C4-2B (cell line): Measurements from ENCODE around the gene PIPOX.

ENCODE experiments used
- H3K27ac ChIP-seq: fragments of 450-650 bp; 2 replicates; pipeline ENCODE4 v1.5.1; 2017
- ZFX ChIP-seq: fragments of 450-650 bp; IDR thresholded peaks from 2 replicates; pipeline ENCODE4 v1.6.1; 2017
- TF ChIP-seq, protein P1 (sequence below): fragments of 450-650 bp; conservative IDR thresholded peaks from 2 replicates; pipeline ENCODE4 v1.5.1; 2017; ENCODE audit warnings: mild to moderate bottlenecking

Gene PIPOX

DNA sequence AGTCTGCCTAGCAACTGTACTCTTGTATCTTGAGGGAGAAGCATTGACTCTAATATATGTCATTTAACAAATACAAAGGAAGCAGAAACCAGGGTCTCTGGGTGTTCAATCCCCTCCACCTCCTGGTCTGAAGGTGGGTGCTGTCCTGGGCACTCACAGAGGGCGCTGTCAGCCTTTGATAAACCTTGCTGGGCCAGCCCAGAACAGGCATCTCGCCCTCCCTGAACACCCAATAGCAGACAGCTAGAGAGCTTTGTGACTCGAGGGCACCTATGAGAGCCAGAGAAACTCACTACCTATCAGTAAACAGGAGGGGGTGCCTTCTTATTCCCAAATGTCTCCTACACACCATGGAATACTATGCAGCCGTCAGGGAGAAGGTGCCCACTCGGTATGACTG is 6.4 kb upstream of the PIPOX start:
- no peak for TF ChIP-seq ZFX
- TF ChIP-seq, protein P1, sequence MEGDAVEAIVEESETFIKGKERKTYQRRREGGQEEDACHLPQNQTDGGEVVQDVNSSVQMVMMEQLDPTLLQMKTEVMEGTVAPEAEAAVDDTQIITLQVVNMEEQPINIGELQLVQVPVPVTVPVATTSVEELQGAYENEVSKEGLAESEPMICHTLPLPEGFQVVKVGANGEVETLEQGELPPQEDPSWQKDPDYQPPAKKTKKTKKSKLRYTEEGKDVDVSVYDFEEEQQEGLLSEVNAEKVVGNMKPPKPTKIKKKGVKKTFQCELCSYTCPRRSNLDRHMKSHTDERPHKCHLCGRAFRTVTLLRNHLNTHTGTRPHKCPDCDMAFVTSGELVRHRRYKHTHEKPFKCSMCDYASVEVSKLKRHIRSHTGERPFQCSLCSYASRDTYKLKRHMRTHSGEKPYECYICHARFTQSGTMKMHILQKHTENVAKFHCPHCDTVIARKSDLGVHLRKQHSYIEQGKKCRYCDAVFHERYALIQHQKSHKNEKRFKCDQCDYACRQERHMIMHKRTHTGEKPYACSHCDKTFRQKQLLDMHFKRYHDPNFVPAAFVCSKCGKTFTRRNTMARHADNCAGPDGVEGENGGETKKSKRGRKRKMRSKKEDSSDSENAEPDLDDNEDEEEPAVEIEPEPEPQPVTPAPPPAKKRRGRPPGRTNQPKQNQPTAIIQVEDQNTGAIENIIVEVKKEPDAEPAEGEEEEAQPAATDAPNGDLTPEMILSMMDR: no peak

DNA sequence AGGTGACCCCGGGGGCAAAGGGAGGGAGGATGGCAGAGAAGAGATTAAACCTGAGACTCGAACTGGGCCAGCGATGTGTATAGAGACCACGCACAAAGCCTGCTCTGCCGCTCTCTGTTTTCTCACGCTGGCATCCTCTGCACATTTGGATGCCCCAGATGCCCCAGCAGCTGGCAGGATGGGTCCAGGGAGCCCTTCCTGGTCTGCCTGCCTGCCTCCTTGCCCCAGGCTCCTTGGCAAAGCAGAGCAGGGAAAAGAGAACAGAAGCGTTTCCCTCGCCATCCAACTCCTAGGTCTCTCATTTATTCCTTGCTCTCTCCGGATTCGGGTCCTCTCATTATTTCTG is 5.2 kb upstream of the PIPOX start:
- TF ChIP-seq, protein P1: no peak
- no peak for TF ChIP-seq ZFX
- no peak overlapping the region for H3K27ac ChIP-seq

More for the DNA sequence above, 6.4 kb upstream of the PIPOX start:
- no peak overlapping the region for H3K27ac ChIP-seq

DNA sequence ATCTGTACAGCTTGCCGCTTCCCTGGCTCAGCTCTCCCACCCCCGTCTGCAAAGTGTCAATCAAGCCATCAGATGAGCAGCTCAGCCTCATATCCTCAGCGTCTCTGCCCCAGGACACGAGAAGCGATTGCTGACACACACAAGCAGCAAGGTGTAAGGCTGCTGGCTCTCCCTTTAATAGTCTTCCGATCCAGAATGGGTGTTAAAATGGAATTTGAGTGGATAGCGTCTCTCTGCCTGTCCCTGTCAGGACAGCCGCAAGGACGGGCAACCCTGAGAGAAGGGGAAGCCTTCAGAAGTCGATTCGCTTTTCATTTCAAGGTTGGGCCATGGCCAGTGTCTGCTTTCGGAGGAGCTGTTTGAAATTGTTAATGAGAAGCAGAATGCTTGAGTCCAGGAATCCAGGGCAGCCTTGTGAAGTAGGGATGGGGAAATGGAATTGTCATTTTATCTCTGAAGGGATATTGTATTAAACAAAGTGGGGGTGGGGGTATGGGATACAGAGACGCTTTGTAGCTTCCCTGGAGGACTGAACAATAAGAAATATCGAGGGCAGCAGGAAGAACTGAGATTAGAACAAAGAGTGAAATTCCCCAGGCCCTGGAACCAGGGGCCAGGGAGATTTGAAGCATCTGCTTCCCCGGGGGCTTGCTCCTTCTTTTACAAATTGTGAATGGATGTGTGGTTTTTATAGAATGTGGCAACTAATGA is 4.7 kb upstream of the PIPOX start:
- H3K27ac ChIP-seq: no peak overlapping the region

DNA sequence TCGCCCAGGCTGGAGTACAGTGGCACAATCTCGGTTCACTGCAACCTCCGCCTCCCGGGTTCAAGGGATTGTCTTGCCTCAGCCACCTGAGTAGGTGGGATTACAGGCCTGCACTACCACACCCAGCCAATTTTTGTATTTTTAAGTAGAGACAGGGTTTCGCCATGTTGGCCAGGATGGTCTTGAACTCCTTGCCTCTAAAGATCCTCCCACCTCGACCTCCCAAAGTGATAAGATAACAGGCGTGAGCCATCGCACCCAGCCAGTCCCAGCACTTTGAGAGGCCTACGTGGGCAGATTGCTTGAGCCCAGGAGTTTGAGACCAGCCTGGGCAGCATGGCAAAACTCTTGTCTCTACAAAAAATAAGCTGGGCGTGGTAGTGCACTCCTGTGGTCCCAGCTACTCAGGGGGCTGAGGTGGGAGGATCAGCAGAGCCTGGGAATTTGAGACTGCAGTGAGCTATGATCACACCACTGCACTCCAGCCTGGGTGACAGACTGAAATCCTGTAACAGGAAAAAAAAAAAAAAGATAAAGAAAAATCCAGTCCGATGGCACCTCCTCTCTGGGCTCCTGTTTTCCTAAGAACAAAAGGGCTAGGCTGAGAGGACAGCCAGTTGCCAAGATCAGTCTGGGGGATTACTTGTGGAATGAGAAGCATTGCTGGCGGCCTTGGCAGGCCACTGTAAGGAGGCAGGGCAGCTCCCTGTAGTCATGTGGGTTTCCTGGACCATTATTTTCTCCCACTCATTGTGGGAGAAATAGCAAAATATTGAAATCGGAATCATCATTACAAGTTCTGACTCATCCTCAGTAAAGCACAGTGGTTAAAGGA is 3.0 kb upstream of the PIPOX start:
- H3K27ac ChIP-seq: peak overlapping the region; percentile 2; the same call in 1 of the 2 replicates
- TF ChIP-seq ZFX: no peak
- TF ChIP-seq, protein P1: no peak

More for the DNA sequence above, 4.7 kb upstream of the PIPOX start:
- no peak for TF ChIP-seq ZFX
- TF ChIP-seq, protein P1: no peak

DNA sequence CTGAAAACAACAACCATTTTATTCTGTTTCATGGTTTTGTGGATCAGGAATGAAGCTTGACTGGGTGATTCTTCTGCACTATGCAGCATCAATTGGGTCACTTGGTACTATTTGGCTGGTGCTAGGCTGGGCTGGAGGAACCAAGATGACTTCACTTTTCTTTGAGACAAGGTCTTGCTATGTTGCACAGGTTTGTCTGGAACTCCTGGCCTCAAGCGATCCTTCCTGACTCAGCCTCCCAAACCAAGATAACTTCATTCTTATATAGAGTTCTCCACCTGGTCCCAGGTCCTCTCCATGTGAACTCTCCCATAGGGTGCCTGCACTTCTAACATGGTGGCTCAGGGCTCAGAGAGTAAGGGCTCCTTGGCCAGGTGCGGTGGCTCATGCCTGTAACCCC is 1.9 kb upstream of the PIPOX start:
- TF ChIP-seq, protein P1: no peak
- TF ChIP-seq ZFX: no peak
- H3K27ac ChIP-seq: no peak overlapping the region

DNA sequence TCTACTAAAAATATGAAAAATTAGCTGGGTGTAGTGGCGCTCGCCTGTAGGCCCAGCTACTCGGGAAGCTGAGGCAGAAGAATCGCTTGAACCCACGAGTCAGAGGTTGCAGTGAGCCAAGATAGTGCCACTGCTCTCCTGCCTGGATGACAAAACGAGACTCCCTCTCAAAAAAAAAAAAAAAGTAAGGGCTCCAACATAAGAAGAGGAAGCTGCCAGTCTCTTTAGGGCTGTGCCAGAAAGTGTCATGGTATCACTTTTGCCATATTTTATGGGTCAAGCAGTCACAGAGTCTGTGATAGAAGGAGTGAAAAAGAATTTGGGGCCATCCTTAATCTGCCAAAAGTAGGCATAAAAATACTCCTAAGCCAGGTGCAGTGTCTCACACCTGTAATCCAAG is 1.4 kb upstream of the PIPOX start:
- TF ChIP-seq ZFX: no peak
- TF ChIP-seq, protein P1: no peak
- H3K27ac ChIP-seq: no peak overlapping the region

DNA sequence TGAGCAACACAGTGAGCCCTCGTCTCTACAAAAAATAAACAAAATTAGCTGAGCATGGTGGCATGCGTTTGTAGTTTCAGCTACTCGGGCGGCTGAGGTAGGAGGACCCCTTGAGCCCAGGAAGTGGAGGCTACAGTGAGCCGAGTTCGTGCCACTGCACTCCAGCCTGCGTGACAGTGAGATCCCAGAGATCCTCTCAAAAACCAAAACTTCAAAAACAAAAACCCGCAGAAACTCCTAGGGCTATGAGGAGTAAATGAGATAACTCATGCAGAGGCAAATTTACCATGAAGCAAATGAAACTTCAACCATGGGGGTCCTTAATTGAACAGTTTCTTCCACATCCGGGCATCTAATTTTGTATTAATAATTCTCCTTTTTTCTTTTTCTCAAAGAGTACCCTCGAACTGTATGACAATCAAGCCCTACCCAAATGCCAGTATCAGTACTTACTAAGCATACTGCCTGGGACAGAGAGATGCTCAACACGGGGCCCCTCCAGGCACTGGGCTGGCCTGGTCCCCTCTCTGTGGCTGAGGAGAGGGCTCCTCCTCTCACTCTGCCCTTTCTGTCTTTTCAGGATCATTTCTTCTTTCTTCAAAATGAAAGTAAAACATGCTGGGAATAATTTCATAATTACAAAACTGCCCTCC is 789 bp upstream of the PIPOX start:
- no peak overlapping the region for H3K27ac ChIP-seq

More for the DNA sequence above, 789 bp upstream of the PIPOX start:
- no peak for TF ChIP-seq ZFX
- TF ChIP-seq, protein P1: no peak
